CD1c-positive myeloid dendritic cell (primary cell): Measurements from ENCODE around the gene CTNND2.
"Not testable (repeated sequence)": the region's sequence is repeated elsewhere in the genome, so short reads cannot be mapped to it uniquely, and the experiment has no call there.

Experiments used
- DNase-seq: peaks from one replicate; pipeline ENCODE4 v3.0.0-alpha.2; 2016; ENCODE audit errors: extremely low spot score

CTNND2 gene

GRCh38 chr5:11468334-11469039 lies 435.8 kb downstream of the CTNND2 start:
- DNase-seq: no peak

- no peak for DNase-seq
Measured at GRCh38 chr5:11467588-11467987, 436.7 kb downstream of the CTNND2 start.

GRCh38 chr5:11459716-11460115 lies 444.5 kb downstream of the CTNND2 start:
- no peak for DNase-seq

GRCh38 chr5:11455505-11455904 lies 448.7 kb downstream of the CTNND2 start:
- no peak for DNase-seq

- no peak for DNase-seq
Measured at GRCh38 chr5:11452852-11453251, 451.4 kb downstream of the CTNND2 start.

- DNase-seq: no peak
Measured at GRCh38 chr5:11449966-11450365, 454.3 kb downstream of the CTNND2 start.

GRCh38 chr5:11449217-11449616 lies 455.0 kb downstream of the CTNND2 start:
- DNase-seq: no peak

- no peak for DNase-seq
Measured at GRCh38 chr5:11443831-11444230, 460.4 kb downstream of the CTNND2 start.

- no peak for DNase-seq
Measured at GRCh38 chr5:11432116-11432515, 472.1 kb downstream of the CTNND2 start.

GRCh38 chr5:11429254-11429653 lies 475.0 kb downstream of the CTNND2 start:
- no peak for DNase-seq

GRCh38 chr5:11427569-11427968 lies 476.7 kb downstream of the CTNND2 start:
- no peak for DNase-seq

- DNase-seq: no peak
Measured at GRCh38 chr5:11426442-11426841, 477.8 kb downstream of the CTNND2 start.

GRCh38 chr5:11422342-11422741 lies 481.9 kb downstream of the CTNND2 start:
- DNase-seq: no peak

- no peak for DNase-seq
Measured at GRCh38 chr5:11420969-11421368, 483.3 kb downstream of the CTNND2 start.

- DNase-seq: no peak
Measured at GRCh38 chr5:11415751-11416150, 488.5 kb downstream of the CTNND2 start.

GRCh38 chr5:11414732-11415131 lies 489.5 kb downstream of the CTNND2 start:
- not testable (repeated sequence) for DNase-seq

GRCh38 chr5:11411621-11412020 lies 492.6 kb downstream of the CTNND2 start:
- DNase-seq: no peak

- DNase-seq: no peak
Measured at GRCh38 chr5:11407556-11408145, 496.6 kb downstream of the CTNND2 start.

- no peak for DNase-seq
Measured at GRCh38 chr5:11400316-11400715, 503.9 kb downstream of the CTNND2 start.

GRCh38 chr5:11398728-11399127 lies 505.5 kb downstream of the CTNND2 start:
- no peak for DNase-seq

GRCh38 chr5:11397549-11397948 lies 506.7 kb downstream of the CTNND2 start:
- DNase-seq: no peak

GRCh38 chr5:11396917-11397316 lies 507.3 kb downstream of the CTNND2 start:
- no peak for DNase-seq

GRCh38 chr5:11394933-11395332 lies 509.3 kb downstream of the CTNND2 start:
- no peak for DNase-seq

GRCh38 chr5:11390291-11390767 lies 513.9 kb downstream of the CTNND2 start:
- no peak for DNase-seq
